ENCODE measurements around the gene DBT. TPM values are rescaled to one million over a fixed set of nuclear protein-coding genes. Genes with fewer than 3 reads are reported as not detected.
A peak's percentile ranks its signal among the peaks of the same experiment; 100 is the strongest.
"Not testable (repeated sequence)": the region's sequence is repeated elsewhere in the genome, so short reads cannot be mapped to it uniquely, and the experiment has no call there.

The DBT gene
- 5.5 TPM for polyA plus RNA-seq (2013, experiment 1 of 2)
- 5.6 TPM for polyA plus RNA-seq (2013, experiment 2 of 2)

DNA sequence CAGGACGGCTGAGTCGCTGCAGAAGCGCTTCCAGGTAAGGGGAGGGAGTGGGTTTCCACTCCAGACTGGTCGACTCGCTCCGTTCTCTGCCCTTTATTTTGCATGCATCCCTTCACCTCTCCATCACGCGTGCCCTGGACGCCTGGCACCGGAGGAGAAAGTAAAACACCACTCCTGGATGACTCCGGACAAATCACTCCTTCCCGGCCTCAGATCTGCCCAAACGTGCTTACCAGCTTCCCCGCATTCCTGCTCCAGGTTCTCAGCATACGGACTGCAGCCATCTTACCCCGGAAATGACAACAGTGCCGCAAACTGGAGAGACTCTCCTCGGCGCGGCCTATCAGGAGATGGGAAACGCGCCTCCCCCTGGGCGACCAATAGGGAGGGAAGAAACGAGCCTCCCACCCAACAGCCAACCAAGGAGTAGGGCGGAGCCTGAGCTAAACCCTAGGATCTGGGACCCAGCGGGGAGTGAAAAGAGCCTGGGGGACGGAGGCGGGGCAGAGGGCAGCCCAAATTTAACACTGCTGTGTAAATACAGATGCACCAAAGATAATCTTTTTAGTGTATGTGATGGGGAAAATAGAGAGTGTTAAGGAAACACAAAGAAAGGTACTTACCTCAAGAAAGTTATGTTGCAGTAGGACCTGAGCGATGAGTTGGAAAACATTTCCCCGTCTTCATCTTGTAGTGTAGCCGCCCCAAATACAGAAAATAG, at the start of gene DBT:
TSS of gene DBT (minus strand) at position 298 of the 721 bp plus-strand sequence. CDS start at position 284, 14 bp downstream.
- Histone ChIP-seq H3K4me1 (ENCODE audit: control insufficient read depth, insufficient read depth, low read depth, low read length) (peaks cover 2% of the 10 kb centered on the region), H3K27ac (ENCODE audit: low read length, poor library complexity, severe bottlenecking) (peak within 1 kb of the TSS; percentile 70), H3K14ac (ENCODE audit: low read length in 2 of 2) (peak within 1 kb of the TSS in 1 of 2 experiments; percentile 44), H3K9me3 (ENCODE audit: control insufficient read depth, low read length) (no peaks in the 10 kb centered on the region), H3K79me1 (replicated peaks; ENCODE audit: low read length, poor library complexity, severe bottlenecking) (peaks cover 16% of the 10 kb centered on the region), H3K4me3 (ENCODE audit: insufficient read depth in 1 of 2, low read depth in 1 of 2, low read length in 2 of 2) (peak within 1 kb of the TSS; percentile 70 to 100), H2BK12ac (ENCODE audit: low read length in 2 of 2) (peak within 1 kb of the TSS in 1 of 2 experiments; percentile 49), H3K27me3 (ENCODE audit: control insufficient read depth in 1 of 2, insufficient read depth in 1 of 2, low read length in 2 of 2) (no peaks in the 10 kb centered on the region), H3K4me2 (ENCODE audit: low read length, poor library complexity, severe bottlenecking) (peak within 1 kb of the TSS; percentile 78), H2AK5ac (ENCODE audit: low read length, severe bottlenecking) (no peak within 1 kb of the TSS), H2BK15ac (ENCODE audit: low read depth, poor library complexity, severe bottlenecking) (no peak within 1 kb of the TSS), H2AFZ (ENCODE audit: low read depth, low read length) (peak within 1 kb of the TSS; percentile 98), H2BK120ac (ENCODE audit: low read depth, low read length) (no peak within 1 kb of the TSS), H3K4ac (ENCODE audit: low read depth in 1 of 2, low read length in 2 of 2) (peak within 1 kb of the TSS; percentile 67 to 71), H3K36me3 (ENCODE audit: control insufficient read depth in 1 of 2, insufficient read depth in 2 of 2, low read depth in 1 of 2, low read length in 2 of 2) (peaks cover 0 to 4% of the 10 kb centered on the region in 2 experiments), H4K8ac (ENCODE audit: low read length) (peak within 1 kb of the TSS; percentile 87), H2BK5ac (ENCODE audit: low read depth, low read length, poor library complexity, severe bottlenecking) (no peak within 1 kb of the TSS), H4K91ac (ENCODE audit: low read length) (no peak within 1 kb of the TSS), H3K23ac (ENCODE audit: low read length in 2 of 2) (no peak within 1 kb of the TSS), H3K18ac (ENCODE audit: low read depth in 1 of 2, low read length in 2 of 2) (peak within 1 kb of the TSS; percentile 23 to 99), H3K9ac (ENCODE audit: low read length) (peak within 1 kb of the TSS; percentile 98)
- WGBS = 0% methylated on average over 17 of the region's 31 CpGs
- DNase-seq = peak; percentile 96

DNA sequence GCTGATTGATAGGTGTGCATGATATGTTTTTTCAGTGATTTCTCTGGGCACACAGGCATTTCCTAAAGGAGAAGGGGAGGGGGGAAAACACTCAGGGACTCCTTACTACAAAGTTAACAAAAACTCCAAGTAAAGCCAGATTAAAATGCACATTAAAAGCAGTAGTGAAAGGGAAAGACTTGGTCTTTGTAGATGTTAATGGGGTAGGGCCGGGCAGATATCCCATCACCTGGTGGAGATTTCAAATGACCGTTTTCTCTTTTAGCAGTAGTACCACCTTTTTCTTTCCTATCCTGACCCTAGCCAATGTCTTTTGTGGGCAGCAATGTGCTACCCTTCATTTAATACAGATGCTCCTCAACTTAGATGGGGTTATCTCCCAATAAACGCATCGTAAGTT, 48.9 kb upstream of the DBT start:
- H3K36me3 ChIP-seq (ENCODE audit: control insufficient read depth in 1 of 2, insufficient read depth in 2 of 2, low read depth in 1 of 2, low read length in 2 of 2) = peaks cover 0 to under 1% of the 10 kb centered on the region in 2 experiments
- no peak overlapping the region for H3K27ac ChIP-seq (ENCODE audit: low read length, poor library complexity, severe bottlenecking)
- no peak overlapping the region for H3K9ac ChIP-seq (ENCODE audit: low read length)
- no peaks in the 10 kb centered on the region for H3K9me3 ChIP-seq (ENCODE audit: control insufficient read depth, low read length)
- no peak overlapping the region for H2BK12ac ChIP-seq (ENCODE audit: low read length in 2 of 2)
- H4K8ac ChIP-seq (ENCODE audit: low read length) = no peak overlapping the region
- H3K4me1 ChIP-seq (ENCODE audit: control insufficient read depth, insufficient read depth, low read depth, low read length) = no peaks in the 10 kb centered on the region
- 95% methylated on average over 4 of the region's 4 CpGs for WGBS
- H3K14ac ChIP-seq (ENCODE audit: low read length in 2 of 2) = no peak overlapping the region
- no peak overlapping the region for H3K23ac ChIP-seq (ENCODE audit: low read length in 2 of 2)
- no peak overlapping the region for H3K4me2 ChIP-seq (ENCODE audit: low read length, poor library complexity, severe bottlenecking)
- no peak overlapping the region for H4K91ac ChIP-seq (ENCODE audit: low read length)
- no peak overlapping the region for H2AFZ ChIP-seq (ENCODE audit: low read depth, low read length)
- no peaks in the 10 kb centered on the region for H3K79me1 ChIP-seq (replicated peaks; ENCODE audit: low read length, poor library complexity, severe bottlenecking)
- H3K18ac ChIP-seq (ENCODE audit: low read depth in 1 of 2, low read length in 2 of 2) = no peak overlapping the region
- H3K4me3 ChIP-seq (ENCODE audit: insufficient read depth in 1 of 2, low read depth in 1 of 2, low read length in 2 of 2) = no peak overlapping the region
- no peak overlapping the region for H2AK5ac ChIP-seq (ENCODE audit: low read length, severe bottlenecking)
- H2BK15ac ChIP-seq (ENCODE audit: low read depth, poor library complexity, severe bottlenecking) = no peak overlapping the region
- H3K27me3 ChIP-seq (ENCODE audit: control insufficient read depth in 1 of 2, insufficient read depth in 1 of 2, low read length in 2 of 2) = no peaks in the 10 kb centered on the region
- H2BK120ac ChIP-seq (ENCODE audit: low read depth, low read length) = no peak overlapping the region
- DNase-seq = no peak
- no peak overlapping the region for H2BK5ac ChIP-seq (ENCODE audit: low read depth, low read length, poor library complexity, severe bottlenecking)
- H3K4ac ChIP-seq (ENCODE audit: low read depth in 1 of 2, low read length in 2 of 2) = no peak overlapping the region

DNA sequence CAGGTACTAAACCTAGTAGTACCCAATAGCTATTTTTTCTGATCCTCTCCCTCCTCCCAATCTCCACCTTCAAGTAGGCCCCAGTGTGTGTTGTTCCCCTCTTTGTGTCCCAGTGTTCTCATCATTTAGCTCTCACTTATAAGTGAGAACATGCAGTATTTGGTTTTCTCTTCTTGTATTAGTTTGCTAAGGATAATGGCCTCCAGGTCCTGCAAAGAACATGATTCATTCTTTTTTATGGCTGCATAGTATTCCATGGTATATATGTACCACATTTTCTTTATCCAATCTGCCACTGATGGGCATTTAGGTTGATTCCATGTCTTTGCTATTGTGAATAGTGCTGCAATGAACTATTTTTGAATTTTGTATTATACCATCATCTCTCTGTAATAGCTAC, 47.4 kb upstream of the DBT start:
- not testable (repeated sequence) for DNase-seq; H3K4me3 ChIP-seq (ENCODE audit: insufficient read depth in 1 of 2, low read depth in 1 of 2, low read length in 2 of 2); H3K27ac ChIP-seq (ENCODE audit: low read length, poor library complexity, severe bottlenecking); H4K91ac ChIP-seq (ENCODE audit: low read length); H3K4me1 ChIP-seq (ENCODE audit: control insufficient read depth, insufficient read depth, low read depth, low read length); H3K79me1 ChIP-seq (replicated peaks; ENCODE audit: low read length, poor library complexity, severe bottlenecking); H2BK15ac ChIP-seq (ENCODE audit: low read depth, poor library complexity, severe bottlenecking); H3K23ac ChIP-seq (ENCODE audit: low read length in 2 of 2); H3K14ac ChIP-seq (ENCODE audit: low read length in 2 of 2); H3K9ac ChIP-seq (ENCODE audit: low read length); H2BK12ac ChIP-seq (ENCODE audit: low read length in 2 of 2); H4K8ac ChIP-seq (ENCODE audit: low read length); H3K9me3 ChIP-seq (ENCODE audit: control insufficient read depth, low read length); H2AK5ac ChIP-seq (ENCODE audit: low read length, severe bottlenecking); H2BK120ac ChIP-seq (ENCODE audit: low read depth, low read length); H2BK5ac ChIP-seq (ENCODE audit: low read depth, low read length, poor library complexity, severe bottlenecking); H3K4me2 ChIP-seq (ENCODE audit: low read length, poor library complexity, severe bottlenecking); H3K27me3 ChIP-seq (ENCODE audit: control insufficient read depth in 1 of 2, insufficient read depth in 1 of 2, low read length in 2 of 2); H3K4ac ChIP-seq (ENCODE audit: low read depth in 1 of 2, low read length in 2 of 2); H3K18ac ChIP-seq (ENCODE audit: low read depth in 1 of 2, low read length in 2 of 2); H2AFZ ChIP-seq (ENCODE audit: low read depth, low read length)
- H3K36me3 ChIP-seq (ENCODE audit: control insufficient read depth in 1 of 2, insufficient read depth in 2 of 2, low read depth in 1 of 2, low read length in 2 of 2) = peaks cover 4 to 16% of the 10 kb centered on the region in 2 experiments

DNA sequence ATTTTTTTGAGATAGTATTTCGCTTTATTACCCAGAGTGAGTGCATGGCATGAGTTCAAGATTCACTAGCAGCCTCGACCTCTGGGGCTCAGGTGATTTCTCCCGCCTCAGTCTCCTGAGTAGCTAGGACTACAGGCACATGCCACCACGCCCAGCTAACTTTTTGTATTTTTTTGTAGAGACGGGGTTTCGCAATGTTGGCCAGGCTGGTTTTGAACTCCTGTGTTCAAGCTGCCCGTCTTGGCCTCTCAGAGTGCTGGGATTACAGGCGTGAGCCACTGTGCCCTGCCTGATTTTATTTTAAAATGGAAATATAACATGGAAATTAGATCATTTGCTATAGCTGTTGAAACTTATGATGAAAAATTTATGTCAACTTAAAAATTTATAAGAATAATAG, 46.5 kb upstream of the DBT start:
- H3K36me3 ChIP-seq (ENCODE audit: control insufficient read depth in 1 of 2, insufficient read depth in 2 of 2, low read depth in 1 of 2, low read length in 2 of 2) = peaks cover 7 to 24% of the 10 kb centered on the region in 2 experiments
- no peak overlapping the region for H3K4me2 ChIP-seq (ENCODE audit: low read length, poor library complexity, severe bottlenecking)
- no peak overlapping the region for H3K27ac ChIP-seq (ENCODE audit: low read length, poor library complexity, severe bottlenecking)
- no peak overlapping the region for H3K18ac ChIP-seq (ENCODE audit: low read depth in 1 of 2, low read length in 2 of 2)
- no peak overlapping the region for H3K9ac ChIP-seq (ENCODE audit: low read length)
- no peak for DNase-seq
- no peaks in the 10 kb centered on the region for H3K27me3 ChIP-seq (ENCODE audit: control insufficient read depth in 1 of 2, insufficient read depth in 1 of 2, low read length in 2 of 2)
- no peaks in the 10 kb centered on the region for H3K9me3 ChIP-seq (ENCODE audit: control insufficient read depth, low read length)
- H3K14ac ChIP-seq (ENCODE audit: low read length in 2 of 2) = no peak overlapping the region
- no peaks in the 10 kb centered on the region for H3K4me1 ChIP-seq (ENCODE audit: control insufficient read depth, insufficient read depth, low read depth, low read length)
- H3K4me3 ChIP-seq (ENCODE audit: insufficient read depth in 1 of 2, low read depth in 1 of 2, low read length in 2 of 2) = no peak overlapping the region
- WGBS = 98% methylated on average over 8 of the region's 8 CpGs
- no peak overlapping the region for H2AK5ac ChIP-seq (ENCODE audit: low read length, severe bottlenecking)
- H4K91ac ChIP-seq (ENCODE audit: low read length) = no peak overlapping the region
- H3K79me1 ChIP-seq (replicated peaks; ENCODE audit: low read length, poor library complexity, severe bottlenecking) = no peaks in the 10 kb centered on the region
- H2BK120ac ChIP-seq (ENCODE audit: low read depth, low read length) = no peak overlapping the region
- no peak overlapping the region for H2BK5ac ChIP-seq (ENCODE audit: low read depth, low read length, poor library complexity, severe bottlenecking)
- H4K8ac ChIP-seq (ENCODE audit: low read length) = no peak overlapping the region
- H2AFZ ChIP-seq (ENCODE audit: low read depth, low read length) = no peak overlapping the region
- H3K23ac ChIP-seq (ENCODE audit: low read length in 2 of 2) = no peak overlapping the region
- no peak overlapping the region for H3K4ac ChIP-seq (ENCODE audit: low read depth in 1 of 2, low read length in 2 of 2)
- H2BK15ac ChIP-seq (ENCODE audit: low read depth, poor library complexity, severe bottlenecking) = no peak overlapping the region
- no peak overlapping the region for H2BK12ac ChIP-seq (ENCODE audit: low read length in 2 of 2)
